ENCODE results near the gene GUCY1B1. TPM values are rescaled to one million over a fixed set of nuclear protein-coding genes. Genes with fewer than 3 reads are reported as not detected.

The GUCY1B1 gene
- polyA plus RNA-seq: 71.6 and 81.6 TPM in 2 replicates

DNA sequence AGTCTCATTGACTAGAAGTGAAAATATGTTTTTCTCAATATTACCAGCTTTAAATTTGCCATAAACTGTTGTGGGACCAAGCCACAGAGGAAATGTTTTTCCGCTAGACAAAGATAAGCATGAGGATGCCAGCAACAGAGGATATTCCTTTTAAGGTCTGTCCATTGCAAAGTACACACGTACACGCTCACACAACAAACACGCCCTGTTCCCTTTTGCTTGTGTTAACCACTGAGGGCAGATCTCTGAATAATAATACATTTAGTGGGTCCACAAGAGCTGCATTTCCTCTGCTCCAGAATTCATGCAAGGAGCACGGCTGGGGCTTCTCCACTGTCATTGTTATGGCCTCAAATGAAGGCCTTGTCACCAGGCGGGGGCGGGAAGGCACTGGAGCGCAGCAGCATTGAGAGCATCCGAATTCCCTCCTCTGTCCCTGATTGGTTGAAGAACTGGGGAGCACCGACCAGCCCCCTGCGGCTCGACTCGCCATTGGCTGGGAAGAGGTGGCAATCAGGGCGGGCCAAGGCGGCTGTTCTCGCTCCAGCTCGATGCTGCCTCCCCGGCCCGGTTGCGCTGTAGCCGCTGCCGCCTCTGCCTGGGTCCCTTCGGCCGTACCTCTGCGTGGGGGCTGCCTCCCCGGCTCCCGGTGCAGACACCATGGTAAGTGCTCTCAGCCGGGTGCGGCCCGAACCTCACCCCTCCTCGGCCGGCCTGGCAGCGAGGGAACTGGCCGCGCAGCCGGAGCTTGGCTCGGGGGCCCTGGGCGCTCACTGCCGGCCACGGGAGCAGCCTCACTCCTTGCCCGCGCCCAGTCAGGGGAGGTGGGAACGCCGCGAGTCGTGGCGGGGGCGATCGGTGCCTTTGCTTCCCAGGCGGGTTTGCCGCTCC lies at the start of gene GUCY1B1:
TSS of gene GUCY1B1 (plus strand) at position 541 of the 891 bp plus-strand sequence. CDS start at position 661, 120 bp downstream.

Other genes starting within 250 kb of the GUCY1B1 start
- gene GUCY1A1, start 92.2 kb upstream of the GUCY1B1 start, polyA plus RNA-seq: 6.4 TPM in 1 of 2 replicates, not detected in the other
- not detected in 2 replicates for gene ASIC5, start 107.3 kb downstream of the GUCY1B1 start, polyA plus RNA-seq
- not detected in 2 replicates for gene TDO2, start 144.7 kb downstream of the GUCY1B1 start, polyA plus RNA-seq
- gene CTSO, start 194.8 kb downstream of the GUCY1B1 start, polyA plus RNA-seq: 10.8 and 12.8 TPM in 2 replicates

All from Purkinje cell (primary cell).